Neural cell (in vitro differentiated cells): ENCODE results near the gene OR9A4. TPM values are rescaled to one million over a fixed set of nuclear protein-coding genes. Genes with fewer than 3 reads are reported as not detected.

Experiments used
- H2AFZ ChIP-seq: fragments of 200-600, 300-800 bp; sonication (generic), shearing (Covaris generic); 2 replicates; pipeline ENCODE4 v1.6.0; 2014; ENCODE audit warnings: low read depth, mild to moderate bottlenecking, antibody characterized with exemption, low read length, moderate library complexity
- H3F3A ChIP-seq: fragments of 200-600 bp; shearing (Covaris generic); 2 replicates; pipeline ENCODE4 v1.6.1; 2016; ENCODE audit warnings: mild to moderate bottlenecking, moderate library complexity, mixed read lengths, antibody characterized with exemption, low read length; ENCODE audit not compliant: insufficient read depth, poor library complexity, severe bottlenecking
- H3K27ac ChIP-seq: fragments of 200-600, 300-800 bp; sonication (generic), shearing (Covaris generic); 2 replicates; pipeline ENCODE4 v1.5.1; 2014; ENCODE audit warnings: mild to moderate bottlenecking, low read length, moderate library complexity
- H3K27me3 ChIP-seq: fragments of 300-800, 200-600 bp; sonication (generic), shearing (Covaris generic); 2 replicates; pipeline ENCODE4 v1.6.0; 2014; ENCODE audit warnings: mild to moderate bottlenecking, low read depth, low read length, moderate library complexity; ENCODE audit not compliant: insufficient read depth
- H3K36me3 ChIP-seq: fragments of 300-800, 200-600 bp; sonication (generic), shearing (Covaris generic); 2 replicates; pipeline ENCODE4 v1.5.1; 2014; ENCODE audit warnings: mild to moderate bottlenecking, antibody characterized with exemption, low read length, moderate library complexity; ENCODE audit not compliant: insufficient read depth
- H3K4me2 ChIP-seq: fragments of 300-800, 200-600 bp; sonication (generic), shearing (Covaris generic); 2 replicates; pipeline ENCODE4 v1.6.0; 2014; ENCODE audit warnings: mild to moderate bottlenecking, low read length
- H3K4me3 ChIP-seq: fragments of 300-800, 200-600 bp; sonication (generic), shearing (Covaris generic); 2 replicates; pipeline ENCODE4 v1.5.1; 2014; ENCODE audit warnings: mild to moderate bottlenecking, low read length, moderate library complexity
- H3K79me2 ChIP-seq: fragments of 200-600 bp; shearing (Covaris generic); replicated peaks from 2 replicates; pipeline ENCODE4 v1.6.0; 2014; ENCODE audit warnings: mild to moderate bottlenecking, low read length, moderate library complexity; ENCODE audit not compliant: insufficient read depth
- H3K9ac ChIP-seq: fragments of 300-800, 200-600 bp; sonication (generic), shearing (Covaris generic); 2 replicates; pipeline ENCODE4 v1.6.1; 2016; ENCODE audit warnings: mild to moderate bottlenecking, low read length, mixed read lengths
- H3K9me2 ChIP-seq: fragments of 200-600 bp; shearing (Covaris generic); 2 replicates; pipeline ENCODE4 v1.6.1; 2016; ENCODE audit warnings: mild to moderate bottlenecking, low read length, mixed read lengths; ENCODE audit not compliant: insufficient read depth
- H3K9me3 ChIP-seq: fragments of 200-600, 300-800 bp; sonication (generic), shearing (Covaris generic); 2 replicates; pipeline ENCODE4 v1.6.1; 2016; ENCODE audit warnings: mild to moderate bottlenecking, mixed run types, low read length, moderate library complexity, mixed read lengths
- H4K20me1 ChIP-seq: fragments of 200-600 bp; shearing (Covaris generic); 2 replicates; pipeline ENCODE4 v1.6.1; 2016; ENCODE audit warnings: mild to moderate bottlenecking, mixed run types; ENCODE audit not compliant: insufficient read depth
- EP300 ChIP-seq: fragments of 450-650 bp; conservative IDR thresholded peaks from 2 replicates; pipeline ENCODE4 v1.6.1; 2014; ENCODE audit warnings: antibody characterized with exemption, mild to moderate bottlenecking, moderate library complexity; ENCODE audit not compliant: poor library complexity, severe bottlenecking
- EZH2 ChIP-seq: fragments of 200-600, 300-800 bp; shearing (Covaris generic), sonication (generic); IDR thresholded peaks from 2 replicates; pipeline ENCODE4 v1.6.1; 2014; ENCODE audit warnings: antibody characterized with exemption, low read length, borderline replicate concordance, mild to moderate bottlenecking; ENCODE audit not compliant: insufficient read depth, poor library complexity, severe bottlenecking
- MXI1 ChIP-seq: fragments of 450-650 bp; conservative IDR thresholded peaks from 2 replicates; pipeline ENCODE4 v1.6.1; 2014; ENCODE audit warnings: antibody characterized with exemption, mild to moderate bottlenecking; ENCODE audit not compliant: poor library complexity, severe bottlenecking
- POLR2AphosphoS5 ChIP-seq: IDR thresholded peaks from 2 replicates; pipeline ENCODE4 v1.6.1; 2012
- RAD21 ChIP-seq: fragments of 450-650 bp; conservative IDR thresholded peaks from 2 replicates; pipeline ENCODE4 v1.6.1; 2014; ENCODE audit warnings: antibody characterized with exemption, mild to moderate bottlenecking, moderate library complexity
- SMC3 ChIP-seq: fragments of 450-650 bp; conservative IDR thresholded peaks from 2 replicates; pipeline ENCODE4 v1.6.1; 2014; ENCODE audit warnings: antibody characterized with exemption, mild to moderate bottlenecking, moderate library complexity; ENCODE audit not compliant: poor library complexity
- TAF1 ChIP-seq: IDR thresholded peaks from 2 replicates; pipeline ENCODE4 v1.6.1; 2012; ENCODE audit warnings: low read depth
- polyA plus RNA-seq: library from polyadenylated mRNA; depleted of rRNA; stranded (reverse); fragments of >200 nt; gene quantifications from 2 replicates; pipeline ENCODE4 v1.2.3, GENCODE V29; 2014
- TF ChIP-seq, protein P1 (sequence below): fragments of 450-650 bp; IDR thresholded peaks from 2 replicates; pipeline ENCODE4 v1.5.1; 2014; ENCODE audit warnings: antibody characterized with exemption, mild to moderate bottlenecking, moderate library complexity; ENCODE audit not compliant: poor library complexity, severe bottlenecking
- TF ChIP-seq, protein P2 (sequence below): IDR thresholded peaks from 2 replicates; pipeline ENCODE4 v1.6.1; 2012; ENCODE audit warnings: borderline replicate concordance

Gene OR9A4
- polyA plus RNA-seq, 1 donor from 2014 or later: not detected

DNA sequence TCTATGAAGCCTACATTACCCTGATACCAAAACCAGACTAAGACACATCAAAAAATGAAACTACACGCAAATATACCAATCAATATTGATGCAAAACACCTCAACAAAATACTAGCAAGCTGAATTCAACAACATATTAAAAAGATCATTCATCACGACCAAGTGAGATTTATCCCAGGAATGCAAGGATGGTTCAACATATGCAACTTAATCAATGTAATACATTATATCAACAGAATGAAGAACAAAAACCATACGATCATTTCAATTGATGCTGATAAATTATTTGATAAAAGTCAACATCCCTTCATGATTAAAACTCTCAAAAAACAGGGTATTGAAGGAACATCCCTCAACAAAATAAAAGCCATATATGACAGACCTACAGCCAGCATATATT is 24.9 kb downstream of the OR9A4 start:
- H3K9me2 ChIP-seq: no peaks in the 10 kb centered on the region
- H3K27me3 ChIP-seq: no peaks in the 10 kb centered on the region
- TF ChIP-seq MXI1: no peak
- no peak for TF ChIP-seq RAD21
- TF ChIP-seq EP300: no peak
- TF ChIP-seq SMC3: no peak
- no peak for TF ChIP-seq POLR2AphosphoS5
- TF ChIP-seq TAF1: no peak
- TF ChIP-seq, protein P1, sequence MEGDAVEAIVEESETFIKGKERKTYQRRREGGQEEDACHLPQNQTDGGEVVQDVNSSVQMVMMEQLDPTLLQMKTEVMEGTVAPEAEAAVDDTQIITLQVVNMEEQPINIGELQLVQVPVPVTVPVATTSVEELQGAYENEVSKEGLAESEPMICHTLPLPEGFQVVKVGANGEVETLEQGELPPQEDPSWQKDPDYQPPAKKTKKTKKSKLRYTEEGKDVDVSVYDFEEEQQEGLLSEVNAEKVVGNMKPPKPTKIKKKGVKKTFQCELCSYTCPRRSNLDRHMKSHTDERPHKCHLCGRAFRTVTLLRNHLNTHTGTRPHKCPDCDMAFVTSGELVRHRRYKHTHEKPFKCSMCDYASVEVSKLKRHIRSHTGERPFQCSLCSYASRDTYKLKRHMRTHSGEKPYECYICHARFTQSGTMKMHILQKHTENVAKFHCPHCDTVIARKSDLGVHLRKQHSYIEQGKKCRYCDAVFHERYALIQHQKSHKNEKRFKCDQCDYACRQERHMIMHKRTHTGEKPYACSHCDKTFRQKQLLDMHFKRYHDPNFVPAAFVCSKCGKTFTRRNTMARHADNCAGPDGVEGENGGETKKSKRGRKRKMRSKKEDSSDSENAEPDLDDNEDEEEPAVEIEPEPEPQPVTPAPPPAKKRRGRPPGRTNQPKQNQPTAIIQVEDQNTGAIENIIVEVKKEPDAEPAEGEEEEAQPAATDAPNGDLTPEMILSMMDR: no peak
- TF ChIP-seq, protein P2, sequence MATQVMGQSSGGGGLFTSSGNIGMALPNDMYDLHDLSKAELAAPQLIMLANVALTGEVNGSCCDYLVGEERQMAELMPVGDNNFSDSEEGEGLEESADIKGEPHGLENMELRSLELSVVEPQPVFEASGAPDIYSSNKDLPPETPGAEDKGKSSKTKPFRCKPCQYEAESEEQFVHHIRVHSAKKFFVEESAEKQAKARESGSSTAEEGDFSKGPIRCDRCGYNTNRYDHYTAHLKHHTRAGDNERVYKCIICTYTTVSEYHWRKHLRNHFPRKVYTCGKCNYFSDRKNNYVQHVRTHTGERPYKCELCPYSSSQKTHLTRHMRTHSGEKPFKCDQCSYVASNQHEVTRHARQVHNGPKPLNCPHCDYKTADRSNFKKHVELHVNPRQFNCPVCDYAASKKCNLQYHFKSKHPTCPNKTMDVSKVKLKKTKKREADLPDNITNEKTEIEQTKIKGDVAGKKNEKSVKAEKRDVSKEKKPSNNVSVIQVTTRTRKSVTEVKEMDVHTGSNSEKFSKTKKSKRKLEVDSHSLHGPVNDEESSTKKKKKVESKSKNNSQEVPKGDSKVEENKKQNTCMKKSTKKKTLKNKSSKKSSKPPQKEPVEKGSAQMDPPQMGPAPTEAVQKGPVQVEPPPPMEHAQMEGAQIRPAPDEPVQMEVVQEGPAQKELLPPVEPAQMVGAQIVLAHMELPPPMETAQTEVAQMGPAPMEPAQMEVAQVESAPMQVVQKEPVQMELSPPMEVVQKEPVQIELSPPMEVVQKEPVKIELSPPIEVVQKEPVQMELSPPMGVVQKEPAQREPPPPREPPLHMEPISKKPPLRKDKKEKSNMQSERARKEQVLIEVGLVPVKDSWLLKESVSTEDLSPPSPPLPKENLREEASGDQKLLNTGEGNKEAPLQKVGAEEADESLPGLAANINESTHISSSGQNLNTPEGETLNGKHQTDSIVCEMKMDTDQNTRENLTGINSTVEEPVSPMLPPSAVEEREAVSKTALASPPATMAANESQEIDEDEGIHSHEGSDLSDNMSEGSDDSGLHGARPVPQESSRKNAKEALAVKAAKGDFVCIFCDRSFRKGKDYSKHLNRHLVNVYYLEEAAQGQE: no peak
- TF ChIP-seq EZH2: no peak
- peaks cover 5% of the 10 kb centered on the region for H3K9me3 ChIP-seq
- H3K79me2 ChIP-seq: no peaks in the 10 kb centered on the region
- H4K20me1 ChIP-seq: no peaks in the 10 kb centered on the region
- H3K4me3 ChIP-seq: no peak overlapping the region
- H3K36me3 ChIP-seq: no peaks in the 10 kb centered on the region
- no peak overlapping the region for H3K4me2 ChIP-seq
- no peaks in the 10 kb centered on the region for H3F3A ChIP-seq
- H2AFZ ChIP-seq: no peak overlapping the region
- H3K9ac ChIP-seq: no peak overlapping the region
- H3K27ac ChIP-seq: no peak overlapping the region

DNA sequence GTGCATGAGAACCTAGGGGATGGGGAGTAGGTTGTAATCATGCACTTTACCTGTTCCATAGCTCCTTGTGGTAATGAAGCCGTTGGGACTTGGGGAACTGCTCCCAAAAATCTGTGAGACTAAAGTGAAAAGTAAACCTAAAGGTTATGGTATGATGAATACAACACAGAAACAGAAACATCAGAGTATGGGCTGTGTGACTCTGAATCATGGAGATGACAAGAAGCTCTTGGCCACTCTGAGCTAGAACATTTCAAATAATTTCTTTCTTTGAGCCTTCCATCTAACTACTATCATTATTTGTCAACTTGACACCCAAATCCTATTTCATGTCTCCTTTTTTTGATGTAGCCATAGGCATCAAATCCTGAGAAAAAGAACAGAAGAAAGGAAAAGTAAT is 27.6 kb downstream of the OR9A4 start:
- Histone ChIP-seq H3K4me3 (no peak overlapping the region), H3K4me2 (no peak overlapping the region), H3K27ac (no peak overlapping the region), H3K9me3 (peaks cover 5% of the 10 kb centered on the region), H4K20me1 (no peaks in the 10 kb centered on the region), H2AFZ (no peak overlapping the region), H3F3A (no peaks in the 10 kb centered on the region), H3K27me3 (no peaks in the 10 kb centered on the region), H3K79me2 (no peaks in the 10 kb centered on the region), H3K36me3 (no peaks in the 10 kb centered on the region), H3K9me2 (no peaks in the 10 kb centered on the region), H3K9ac (no peak overlapping the region)
- no peak for TF ChIP-seq MXI1
- TF ChIP-seq TAF1: no peak
- TF ChIP-seq, protein P1: no peak
- no peak for TF ChIP-seq RAD21
- TF ChIP-seq, protein P2: no peak
- TF ChIP-seq EZH2: no peak
- TF ChIP-seq POLR2AphosphoS5: no peak
- TF ChIP-seq EP300: no peak
- no peak for TF ChIP-seq SMC3
